GM12875 (cell line): ENCODE measurements around the gene PCK2.

Experiments used
- H3K4me3 ChIP-seq: one replicate; pipeline ENCODE4 v1.5.1; 2011; ENCODE audit warnings: low read depth, low read length, control low read depth
- TF ChIP-seq, protein P1 (sequence below): IDR thresholded peaks from 2 replicates; pipeline ENCODE4 v1.5.1; 2011; ENCODE audit warnings: low read depth, mild to moderate bottlenecking, control low read depth, inconsistent platforms, low read length, moderate library complexity, borderline replicate concordance; ENCODE audit not compliant: insufficient read depth

Gene PCK2

DNA sequence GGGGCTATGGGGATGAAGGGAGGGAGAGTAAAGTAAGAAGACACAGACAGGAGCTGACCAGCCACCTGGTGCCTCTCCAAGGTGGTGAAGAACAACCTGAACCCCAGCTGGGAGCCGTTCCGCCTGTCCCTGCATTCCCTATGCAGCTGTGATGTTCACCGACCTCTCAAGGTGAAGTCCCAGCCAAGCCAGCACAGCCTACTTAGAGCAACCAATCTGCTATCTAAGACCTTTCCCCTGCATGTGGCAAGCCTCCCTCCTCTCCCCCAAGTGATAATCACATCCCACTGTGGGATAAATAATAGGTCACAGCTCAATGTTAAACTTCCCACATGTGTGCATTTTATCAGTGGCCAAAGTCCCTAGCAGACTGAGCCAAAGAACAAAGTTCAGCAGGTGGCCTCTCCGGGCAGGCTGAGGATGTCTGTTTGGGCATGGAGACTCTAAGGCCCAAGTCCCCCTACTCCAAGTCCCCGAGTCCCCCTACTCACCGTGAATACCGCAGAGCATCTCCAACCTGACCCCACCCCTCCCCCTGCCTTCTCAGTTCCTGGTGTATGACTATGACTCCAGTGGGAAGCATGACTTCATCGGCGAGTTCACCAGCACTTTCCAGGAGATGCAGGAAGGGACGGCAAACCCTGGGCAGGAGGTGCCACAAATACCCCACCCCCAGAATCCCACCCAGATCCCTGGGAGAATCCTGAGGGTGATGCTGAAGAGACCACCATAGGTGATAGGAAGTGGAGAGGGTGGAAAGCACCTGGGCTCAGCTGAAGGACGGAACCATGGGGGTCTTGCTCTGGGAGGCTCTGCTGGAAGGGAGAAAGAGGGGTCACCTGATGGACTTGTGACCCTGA is 19.3 kb upstream of the PCK2 start:
- no peak overlapping the region for H3K4me3 ChIP-seq
- TF ChIP-seq, protein P1, sequence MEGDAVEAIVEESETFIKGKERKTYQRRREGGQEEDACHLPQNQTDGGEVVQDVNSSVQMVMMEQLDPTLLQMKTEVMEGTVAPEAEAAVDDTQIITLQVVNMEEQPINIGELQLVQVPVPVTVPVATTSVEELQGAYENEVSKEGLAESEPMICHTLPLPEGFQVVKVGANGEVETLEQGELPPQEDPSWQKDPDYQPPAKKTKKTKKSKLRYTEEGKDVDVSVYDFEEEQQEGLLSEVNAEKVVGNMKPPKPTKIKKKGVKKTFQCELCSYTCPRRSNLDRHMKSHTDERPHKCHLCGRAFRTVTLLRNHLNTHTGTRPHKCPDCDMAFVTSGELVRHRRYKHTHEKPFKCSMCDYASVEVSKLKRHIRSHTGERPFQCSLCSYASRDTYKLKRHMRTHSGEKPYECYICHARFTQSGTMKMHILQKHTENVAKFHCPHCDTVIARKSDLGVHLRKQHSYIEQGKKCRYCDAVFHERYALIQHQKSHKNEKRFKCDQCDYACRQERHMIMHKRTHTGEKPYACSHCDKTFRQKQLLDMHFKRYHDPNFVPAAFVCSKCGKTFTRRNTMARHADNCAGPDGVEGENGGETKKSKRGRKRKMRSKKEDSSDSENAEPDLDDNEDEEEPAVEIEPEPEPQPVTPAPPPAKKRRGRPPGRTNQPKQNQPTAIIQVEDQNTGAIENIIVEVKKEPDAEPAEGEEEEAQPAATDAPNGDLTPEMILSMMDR, result no peak

DNA sequence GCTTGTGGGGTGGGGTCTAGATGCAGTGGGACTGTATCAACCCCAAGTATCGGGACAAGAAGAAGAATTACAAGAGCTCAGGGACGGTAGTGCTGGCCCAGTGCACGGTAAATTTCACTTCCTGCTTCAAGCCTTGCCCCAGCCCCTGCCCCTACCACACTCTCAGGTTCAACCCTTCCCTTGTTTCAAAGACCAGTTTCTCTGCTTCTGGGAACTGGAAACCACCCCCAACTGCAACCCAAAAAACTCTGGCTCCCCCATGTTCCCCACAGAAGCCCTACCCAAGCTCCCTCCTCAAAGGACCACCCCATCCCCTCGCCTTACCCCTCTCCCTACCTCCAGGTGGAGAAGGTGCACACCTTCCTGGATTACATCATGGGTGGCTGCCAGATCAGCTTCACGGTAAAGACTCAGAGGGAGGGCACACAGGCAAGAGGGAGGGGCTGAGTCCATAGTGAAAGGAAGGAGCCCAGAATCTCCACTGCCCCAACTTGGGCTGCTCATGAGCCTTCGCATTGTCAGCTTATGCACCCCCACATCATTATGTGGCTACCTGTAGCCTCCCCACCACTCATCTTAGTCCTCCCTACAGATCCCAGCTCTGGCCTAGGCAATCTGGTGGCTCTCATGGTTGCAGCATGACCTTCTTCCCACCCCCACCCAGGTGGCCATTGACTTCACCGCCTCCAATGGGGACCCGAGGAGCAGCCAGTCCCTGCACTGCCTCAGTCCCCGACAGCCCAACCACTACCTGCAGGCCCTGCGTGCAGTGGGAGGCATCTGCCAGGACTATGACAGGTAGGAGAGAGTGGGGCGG is 18.4 kb upstream of the PCK2 start:
- no peak overlapping the region for H3K4me3 ChIP-seq
- TF ChIP-seq, protein P1, result no peak

DNA sequence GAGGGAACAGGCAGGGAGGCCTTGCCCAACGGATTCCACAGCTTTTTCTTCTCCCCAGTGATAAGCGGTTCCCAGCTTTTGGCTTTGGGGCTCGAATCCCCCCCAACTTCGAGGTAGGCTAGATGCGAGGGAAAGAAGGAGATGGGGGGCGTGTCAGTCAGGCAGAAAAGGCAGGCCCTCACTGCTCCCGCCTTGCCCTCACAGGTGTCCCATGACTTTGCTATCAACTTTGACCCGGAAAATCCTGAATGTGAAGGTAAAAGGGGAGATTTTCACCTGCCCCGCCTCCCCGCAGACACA is 17.9 kb upstream of the PCK2 start:
- TF ChIP-seq, protein P1, result no peak
- no peak overlapping the region for H3K4me3 ChIP-seq

DNA sequence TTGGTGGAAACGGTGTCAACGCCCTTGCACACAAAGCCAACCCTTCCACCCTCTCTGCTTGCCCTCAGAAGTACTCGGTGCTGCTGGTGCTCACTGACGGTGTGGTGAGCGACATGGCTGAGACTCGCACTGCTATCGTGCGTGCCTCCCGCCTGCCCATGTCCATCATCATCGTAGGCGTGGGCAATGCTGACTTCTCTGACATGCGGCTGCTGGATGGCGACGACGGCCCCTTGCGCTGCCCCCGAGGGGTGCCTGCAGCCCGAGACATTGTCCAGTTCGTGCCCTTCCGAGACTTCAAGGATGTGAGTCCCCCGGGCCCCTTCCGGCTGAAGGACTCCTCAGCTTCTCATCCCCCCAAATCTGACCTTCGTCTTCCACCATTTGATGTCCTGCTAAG is 17.0 kb upstream of the PCK2 start:
- no peak overlapping the region for H3K4me3 ChIP-seq
- TF ChIP-seq, protein P1, result no peak

DNA sequence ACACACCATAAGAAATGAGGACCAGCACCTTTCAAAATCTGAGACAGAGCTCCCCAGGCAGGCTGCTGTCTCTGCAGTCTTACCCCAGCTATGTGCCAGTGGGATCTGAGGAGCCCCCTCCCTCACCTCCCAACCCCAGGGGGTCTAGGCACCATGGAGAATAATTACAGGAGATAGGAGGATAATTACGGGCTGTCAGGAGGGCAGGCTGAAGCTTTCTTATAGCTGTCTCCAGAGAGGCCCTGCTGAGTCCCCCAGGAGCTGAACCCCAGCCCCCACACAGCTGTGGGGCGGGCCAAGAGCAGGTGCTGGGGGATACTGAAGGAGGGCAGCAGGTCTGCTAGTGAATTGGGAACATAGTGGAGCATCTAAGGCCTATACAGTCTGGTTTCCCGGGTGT is 16.0 kb upstream of the PCK2 start:
- TF ChIP-seq, protein P1, result no peak
- no peak overlapping the region for H3K4me3 ChIP-seq

DNA sequence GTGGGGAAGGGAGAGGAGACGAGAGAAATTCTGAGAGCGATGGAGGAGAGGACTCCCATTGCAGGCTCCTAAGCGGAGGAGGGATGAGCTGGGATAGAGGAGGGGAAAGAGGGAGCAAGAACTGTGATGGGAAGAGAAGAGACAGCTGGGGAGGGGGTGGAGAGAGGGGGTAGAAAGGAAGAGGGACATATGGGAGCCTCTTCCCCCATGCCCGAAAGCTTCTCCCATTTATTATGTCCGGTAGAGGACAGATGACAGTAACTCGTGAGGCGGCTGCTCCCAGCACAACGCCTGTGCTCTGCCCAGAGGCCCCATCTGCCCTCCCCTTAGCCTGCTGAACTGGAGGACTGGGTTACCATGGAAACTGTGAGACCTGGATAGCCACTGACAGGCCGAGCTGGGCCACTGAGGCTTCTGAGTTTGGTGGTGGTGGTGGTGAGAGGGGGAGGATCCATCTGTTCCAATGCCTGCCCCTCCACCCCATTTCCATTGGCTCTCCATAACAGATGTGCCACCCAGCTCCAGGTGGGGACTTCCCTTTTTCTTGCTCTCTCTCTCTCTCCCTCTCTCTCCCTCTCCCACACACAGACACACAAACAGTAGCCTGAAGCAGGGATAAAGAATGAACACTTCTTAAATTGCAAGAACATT is 14.5 kb upstream of the PCK2 start:
- H3K4me3 ChIP-seq, result no peak overlapping the region
- TF ChIP-seq, protein P1, result no peak
